GDM1 (cell line): ENCODE results near the gene STXBP4.
A peak's percentile ranks its signal among the peaks of the same experiment; 100 is the strongest.

Experiments used
- DNase-seq: peaks from one replicate; lab custom pipeline; 2025; lab: John Stamatoyannopoulos, UW

STXBP4 gene, protein sequence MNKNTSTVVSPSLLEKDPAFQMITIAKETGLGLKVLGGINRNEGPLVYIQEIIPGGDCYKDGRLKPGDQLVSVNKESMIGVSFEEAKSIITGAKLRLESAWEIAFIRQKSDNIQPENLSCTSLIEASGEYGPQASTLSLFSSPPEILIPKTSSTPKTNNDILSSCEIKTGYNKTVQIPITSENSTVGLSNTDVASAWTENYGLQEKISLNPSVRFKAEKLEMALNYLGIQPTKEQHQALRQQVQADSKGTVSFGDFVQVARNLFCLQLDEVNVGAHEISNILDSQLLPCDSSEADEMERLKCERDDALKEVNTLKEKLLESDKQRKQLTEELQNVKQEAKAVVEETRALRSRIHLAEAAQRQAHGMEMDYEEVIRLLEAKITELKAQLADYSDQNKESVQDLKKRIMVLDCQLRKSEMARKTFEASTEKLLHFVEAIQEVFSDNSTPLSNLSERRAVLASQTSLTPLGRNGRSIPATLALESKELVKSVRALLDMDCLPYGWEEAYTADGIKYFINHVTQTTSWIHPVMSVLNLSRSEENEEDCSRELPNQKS

DNA sequence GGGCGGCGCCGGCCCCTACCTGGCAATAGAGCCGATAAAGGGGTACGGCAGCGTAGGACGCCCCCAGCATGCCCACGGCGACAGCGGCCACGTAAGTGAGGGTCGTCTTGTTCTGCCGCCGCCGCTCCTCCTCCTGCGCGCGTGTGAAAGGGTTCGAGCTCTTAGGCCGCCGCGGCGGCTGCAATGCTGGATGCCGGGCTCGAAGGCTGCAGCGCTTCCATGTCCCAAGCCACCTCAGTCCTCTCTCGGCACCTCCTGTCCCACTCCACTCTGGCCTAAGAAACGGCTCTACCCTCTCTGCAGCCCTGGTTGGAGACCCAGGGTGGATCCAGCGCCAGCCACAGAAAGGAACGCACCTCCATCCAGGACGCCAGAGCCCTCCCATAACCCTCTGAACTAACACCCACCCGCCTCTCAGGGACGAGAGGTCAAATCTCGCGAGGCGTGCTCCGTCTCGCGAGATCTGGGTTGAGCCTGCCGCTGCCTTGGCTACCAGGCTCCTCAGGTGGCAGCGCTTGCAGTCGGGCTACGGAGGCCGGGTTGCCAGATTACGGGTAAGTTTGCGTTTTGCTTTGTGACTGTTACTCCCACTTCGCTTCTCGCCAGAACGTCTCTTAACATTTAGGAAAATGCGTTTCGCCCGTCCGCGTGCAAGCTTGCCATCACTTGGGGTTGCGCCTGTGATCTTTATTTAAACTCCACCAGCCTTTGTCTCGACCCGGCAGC, at the start of gene STXBP4, which contains the start of gene COX11:
Gene STXBP4 (plus strand): TSS at position 504 of the 726 bp plus-strand sequence. CDS start 17,455 bp downstream, outside the sequence.
Gene COX11 (minus strand): TSS at position 393 of the 726 bp plus-strand sequence. CDS start 8 bp downstream, at position 385.
- peak; percentile 96 for DNase-seq

DNA sequence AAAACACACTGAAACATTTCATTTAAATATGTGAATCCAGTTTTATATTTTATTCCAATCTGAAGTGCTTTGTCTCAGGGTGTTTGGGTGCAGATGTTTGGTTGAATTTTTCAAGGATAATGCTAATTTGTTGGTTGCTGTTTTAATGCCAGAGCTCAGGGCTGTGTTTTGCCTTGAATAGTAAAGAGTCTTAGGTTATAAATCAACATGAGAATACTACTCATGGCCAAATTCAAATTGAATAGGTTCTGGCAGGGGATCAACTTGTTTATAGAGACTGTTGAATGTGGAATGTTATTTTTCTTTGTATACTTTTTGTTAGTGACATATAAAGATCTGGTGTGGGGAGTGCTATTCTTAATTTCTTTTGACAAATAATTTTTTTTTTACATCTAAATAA, 49.1 kb upstream of the STXBP4 start:
- DNase-seq = no peak

GRCh38 chr17:54920819-54921218, 47.7 kb upstream of the STXBP4 start:
- DNase-seq = no peak

- DNase-seq = no peak
These were observed 44.2 kb upstream of the STXBP4 start for GRCh38 chr17:54924405-54924804.

DNA sequence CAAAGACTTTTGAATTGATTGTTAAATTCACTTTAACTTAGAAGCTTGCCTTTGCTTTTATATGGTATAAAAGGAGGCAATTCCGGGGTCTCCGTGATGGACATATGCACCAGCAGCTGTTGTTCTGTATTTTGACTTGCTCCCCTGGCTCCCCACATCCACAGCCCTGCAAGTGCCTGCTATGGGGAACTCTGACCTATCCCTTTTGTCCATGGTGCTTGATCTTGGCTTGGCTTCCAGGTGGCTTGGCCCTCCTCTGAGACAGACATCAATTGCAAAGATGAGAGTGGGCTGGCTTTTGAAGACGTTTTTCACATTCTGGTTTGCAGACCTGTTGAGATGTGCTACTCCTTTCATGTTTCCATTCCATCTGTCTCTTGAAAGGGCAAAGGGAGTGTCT, 41.0 kb upstream of the STXBP4 start:
- DNase-seq = no peak

DNA sequence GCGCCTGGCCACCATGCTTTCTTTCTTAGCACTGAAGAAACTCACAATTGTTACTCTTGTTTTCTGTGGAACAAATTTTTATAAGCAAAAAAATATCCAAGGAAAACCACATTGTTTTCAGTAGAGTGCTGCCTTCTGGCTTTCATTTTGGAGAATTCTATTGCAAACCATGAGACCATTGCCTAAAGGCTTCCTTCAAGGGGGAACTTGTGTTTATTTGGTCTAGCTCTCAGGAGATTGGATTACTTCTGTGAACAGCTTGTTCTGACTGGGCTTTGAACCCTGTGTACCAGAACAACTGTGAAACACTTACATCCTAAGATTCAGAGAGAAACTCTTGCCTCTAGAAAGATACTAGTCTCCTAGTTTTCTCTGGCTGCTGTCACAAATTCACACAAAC, 35.9 kb upstream of the STXBP4 start:
- DNase-seq = no peak

DNA sequence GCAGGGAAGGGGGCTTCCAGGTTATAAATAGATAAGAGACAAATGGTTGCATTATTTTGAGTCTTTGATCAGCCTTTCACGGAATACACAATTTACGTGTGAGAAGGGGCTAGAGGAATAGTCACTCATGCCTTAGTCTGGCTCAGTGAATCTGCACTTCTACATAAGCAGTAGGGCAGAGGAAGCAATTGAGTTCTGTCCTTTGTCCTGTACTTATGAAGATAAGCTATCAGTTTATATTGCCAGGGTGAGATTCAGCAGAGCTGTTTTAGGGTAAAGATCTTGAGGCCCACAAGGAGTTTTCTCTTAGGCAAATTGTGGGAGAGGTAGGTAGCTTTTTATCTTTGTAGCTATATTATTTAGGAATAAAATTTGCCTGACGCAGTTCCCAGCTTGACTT, 34.6 kb upstream of the STXBP4 start:
- no peak for DNase-seq

DNA sequence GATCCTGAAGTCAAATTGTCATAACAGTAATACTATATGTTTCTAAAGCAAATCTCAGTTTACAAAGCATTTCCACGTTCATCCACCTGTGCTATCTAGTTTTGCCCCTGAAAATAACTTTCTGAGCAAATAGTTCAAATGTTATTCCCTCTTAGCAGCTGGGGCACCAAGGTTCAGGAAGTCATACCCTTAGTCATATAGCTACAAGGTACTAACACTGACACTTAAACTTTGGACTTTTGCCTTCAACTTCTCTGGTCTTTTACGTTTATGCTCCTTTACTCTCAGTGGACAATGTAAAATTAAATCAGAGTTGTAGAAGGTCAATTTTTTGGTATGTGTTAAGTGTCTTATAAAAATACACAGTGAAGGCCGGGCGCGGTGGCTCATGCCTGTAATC, 33.1 kb upstream of the STXBP4 start:
- DNase-seq = no peak

GRCh38 chr17:54937018-54937417, 31.5 kb upstream of the STXBP4 start:
- DNase-seq = no peak

GRCh38 chr17:54937426-54937825, 31.1 kb upstream of the STXBP4 start:
- no peak for DNase-seq

DNA sequence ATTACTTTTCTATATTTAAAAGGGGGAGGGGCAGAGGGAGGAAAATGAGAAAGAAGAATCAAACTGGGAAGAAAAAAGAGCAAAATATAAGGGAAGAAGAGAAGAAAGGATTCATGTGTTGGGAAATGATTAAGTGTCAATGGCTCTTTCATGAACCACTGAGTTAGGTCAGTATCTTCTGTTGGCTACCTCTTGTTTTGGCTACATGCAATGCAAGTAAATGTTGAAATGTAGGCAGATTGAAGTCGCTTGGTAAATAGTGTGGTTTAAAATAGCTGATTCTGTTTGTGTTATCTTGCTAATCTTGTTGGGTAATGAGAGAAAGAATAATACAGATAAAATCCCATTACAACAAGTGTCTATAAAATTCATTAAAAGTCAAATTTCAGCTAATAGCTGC, 27.3 kb upstream of the STXBP4 start:
- no peak for DNase-seq

GRCh38 chr17:54944796-54945195, 23.8 kb upstream of the STXBP4 start:
- DNase-seq = no peak

GRCh38 chr17:54945231-54945630, 23.3 kb upstream of the STXBP4 start:
- no peak for DNase-seq

DNA sequence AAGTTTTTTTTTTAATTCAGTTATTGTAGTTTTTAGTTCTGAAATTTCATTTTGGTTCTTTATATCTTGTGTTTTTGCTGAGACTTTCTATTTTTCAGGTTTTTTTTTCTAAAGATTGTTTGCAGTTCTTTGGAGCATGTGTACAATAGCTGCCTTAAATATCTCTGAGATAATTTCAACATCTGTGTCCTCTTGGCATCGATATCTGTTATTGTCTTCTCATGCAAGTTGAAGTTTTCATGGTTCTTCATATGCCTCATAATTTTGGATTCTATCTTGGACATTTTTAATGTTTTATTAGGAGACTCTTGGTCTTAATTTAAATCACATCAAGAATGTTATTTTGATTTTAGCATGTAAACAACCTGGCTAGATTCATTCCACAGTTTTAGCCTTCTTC, 22.9 kb upstream of the STXBP4 start:
- DNase-seq = no peak

DNA sequence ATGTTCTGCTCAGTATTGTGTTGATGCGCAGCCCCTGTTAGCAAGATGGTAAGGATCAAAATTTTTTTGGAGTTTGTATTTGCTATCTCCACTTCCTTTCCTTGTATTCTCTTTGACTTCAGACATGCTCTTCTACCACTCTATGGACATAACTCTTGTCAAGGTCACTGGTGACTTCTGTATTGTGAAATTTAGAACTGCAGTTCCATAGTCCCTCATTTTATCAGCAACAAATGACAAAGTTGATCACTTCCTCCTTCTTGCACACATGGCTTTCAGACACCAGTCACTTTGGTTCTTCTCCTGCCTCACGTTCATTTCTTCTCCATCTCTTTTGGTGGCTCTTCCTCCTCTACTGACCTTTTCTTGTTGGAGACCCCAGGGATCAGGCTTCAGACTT, 21.2 kb upstream of the STXBP4 start:
- no peak for DNase-seq

DNA sequence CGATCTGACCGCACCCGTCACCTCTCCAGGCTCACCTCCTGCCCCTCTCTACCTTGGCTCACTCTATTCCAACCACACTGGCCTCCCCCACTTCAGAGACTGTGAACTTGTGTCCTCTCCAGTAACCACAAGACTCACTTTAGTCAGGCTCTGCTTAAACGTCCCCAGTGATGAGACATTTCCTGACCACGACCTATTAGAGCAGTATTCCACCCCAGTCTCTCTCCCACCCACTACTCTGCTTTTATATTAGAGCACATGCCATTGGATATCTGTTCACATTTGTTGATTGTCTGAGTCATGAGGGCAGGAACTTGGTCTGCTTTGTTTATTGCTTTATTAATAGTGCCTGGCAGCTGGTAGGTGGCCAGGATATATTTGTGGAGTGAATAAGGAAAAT, 20.2 kb upstream of the STXBP4 start:
- DNase-seq = no peak

DNA sequence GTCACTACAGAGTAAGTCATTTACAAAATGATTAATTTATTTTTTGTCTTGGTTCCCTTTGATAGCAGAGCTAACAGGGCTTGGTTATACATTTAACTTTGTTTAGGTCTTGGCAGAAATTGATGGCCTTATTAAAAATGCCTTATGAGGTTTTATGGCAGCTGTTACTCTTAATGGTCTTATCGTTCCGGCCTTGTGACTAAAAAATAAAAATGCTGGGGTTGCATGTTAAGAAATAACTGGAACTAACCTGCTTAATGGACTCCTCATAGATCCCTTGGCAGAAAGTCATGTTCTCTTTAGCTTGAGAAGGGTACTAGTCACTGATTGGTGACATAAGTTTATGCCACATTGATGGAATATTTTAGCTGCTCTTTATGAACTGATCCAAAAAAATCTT, 18.4 kb upstream of the STXBP4 start:
- no peak for DNase-seq

DNA sequence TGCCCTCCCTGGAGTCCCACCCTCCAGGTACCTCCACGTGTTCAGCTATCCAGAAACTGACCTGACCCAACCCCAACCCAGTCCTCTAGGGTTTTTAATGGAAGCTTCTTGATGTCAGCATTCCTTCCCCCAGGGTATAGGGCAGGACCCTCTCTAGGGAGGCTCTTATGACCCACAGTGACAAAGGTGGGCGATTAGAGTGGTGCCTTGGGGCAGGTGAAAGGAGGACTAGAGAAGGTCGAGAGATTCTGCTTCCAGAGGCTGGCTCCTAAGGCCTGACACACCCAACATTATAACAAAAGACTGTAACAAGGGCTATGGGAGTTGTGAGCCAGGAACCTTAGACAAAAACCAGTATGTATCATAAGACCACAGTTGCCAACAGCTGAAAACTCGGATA, 17.3 kb upstream of the STXBP4 start:
- no peak for DNase-seq

DNA sequence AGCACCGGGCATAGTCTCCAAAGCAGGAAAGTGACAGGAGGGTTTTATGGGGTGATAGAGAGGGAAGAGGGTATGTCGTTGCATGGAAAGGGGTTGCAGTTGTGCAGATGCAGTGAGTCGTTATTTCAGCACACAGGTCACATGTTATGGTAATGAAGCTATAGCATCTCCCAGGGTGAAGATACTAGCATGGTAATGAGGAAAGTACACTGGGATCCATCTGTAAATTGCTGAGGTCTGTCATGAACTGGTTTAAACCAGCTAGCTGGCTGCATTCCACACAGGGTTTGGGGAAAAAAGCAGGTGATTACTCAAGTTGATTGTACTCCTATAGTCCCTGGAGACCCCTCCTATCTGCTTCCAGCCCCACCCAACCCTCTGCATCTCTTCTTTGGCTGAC, 11.8 kb upstream of the STXBP4 start:
- DNase-seq = no peak

DNA sequence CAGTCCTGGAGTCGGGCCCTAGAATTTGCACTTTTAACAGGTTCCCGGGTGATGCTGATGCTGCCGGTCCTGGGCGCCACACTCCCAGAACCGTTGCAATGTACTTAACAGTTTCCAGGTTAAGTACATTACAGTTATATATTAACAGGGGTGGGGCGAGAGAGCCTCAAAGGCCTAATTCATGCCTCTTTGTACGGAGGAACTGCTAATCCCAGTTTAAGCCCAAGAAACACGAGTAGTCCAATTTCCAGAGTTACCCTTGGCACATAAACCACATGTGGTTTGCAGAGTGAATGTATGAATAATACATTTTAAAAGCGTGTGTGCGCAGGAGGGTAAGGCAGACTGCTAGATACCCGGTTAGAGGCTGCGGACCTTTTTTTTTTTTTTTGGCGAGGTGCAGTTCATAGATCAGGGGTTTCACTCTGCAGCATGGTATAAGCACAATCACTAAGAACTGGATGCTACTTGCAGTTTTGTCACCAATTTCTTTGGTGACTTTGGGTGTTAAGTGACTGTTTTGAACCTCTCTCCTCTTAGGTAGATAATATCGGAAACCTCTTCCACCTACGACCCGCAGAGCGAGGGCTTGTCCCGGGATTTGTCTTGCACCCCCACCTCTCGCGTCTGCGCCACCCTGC, 824 bp upstream of the STXBP4 start:
- no peak for DNase-seq

DNA sequence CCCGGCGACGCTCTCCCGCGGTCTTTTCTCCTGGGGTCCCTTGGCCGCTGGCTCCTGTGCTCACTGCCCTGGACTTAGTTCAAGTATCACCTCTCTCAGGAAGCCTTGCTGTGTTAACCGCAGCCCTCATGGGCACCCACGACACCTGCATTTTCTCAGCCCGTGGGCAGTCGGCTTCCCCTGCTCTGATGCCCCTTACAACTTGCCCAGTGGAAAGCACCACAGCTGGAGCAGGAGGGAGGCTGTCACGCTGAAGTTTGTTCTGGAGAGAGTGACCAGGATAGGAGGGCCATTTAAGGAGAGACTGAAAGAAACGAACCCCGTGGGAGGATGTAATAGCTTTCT, 395 bp downstream of the STXBP4 start:
- no peak for DNase-seq

DNA sequence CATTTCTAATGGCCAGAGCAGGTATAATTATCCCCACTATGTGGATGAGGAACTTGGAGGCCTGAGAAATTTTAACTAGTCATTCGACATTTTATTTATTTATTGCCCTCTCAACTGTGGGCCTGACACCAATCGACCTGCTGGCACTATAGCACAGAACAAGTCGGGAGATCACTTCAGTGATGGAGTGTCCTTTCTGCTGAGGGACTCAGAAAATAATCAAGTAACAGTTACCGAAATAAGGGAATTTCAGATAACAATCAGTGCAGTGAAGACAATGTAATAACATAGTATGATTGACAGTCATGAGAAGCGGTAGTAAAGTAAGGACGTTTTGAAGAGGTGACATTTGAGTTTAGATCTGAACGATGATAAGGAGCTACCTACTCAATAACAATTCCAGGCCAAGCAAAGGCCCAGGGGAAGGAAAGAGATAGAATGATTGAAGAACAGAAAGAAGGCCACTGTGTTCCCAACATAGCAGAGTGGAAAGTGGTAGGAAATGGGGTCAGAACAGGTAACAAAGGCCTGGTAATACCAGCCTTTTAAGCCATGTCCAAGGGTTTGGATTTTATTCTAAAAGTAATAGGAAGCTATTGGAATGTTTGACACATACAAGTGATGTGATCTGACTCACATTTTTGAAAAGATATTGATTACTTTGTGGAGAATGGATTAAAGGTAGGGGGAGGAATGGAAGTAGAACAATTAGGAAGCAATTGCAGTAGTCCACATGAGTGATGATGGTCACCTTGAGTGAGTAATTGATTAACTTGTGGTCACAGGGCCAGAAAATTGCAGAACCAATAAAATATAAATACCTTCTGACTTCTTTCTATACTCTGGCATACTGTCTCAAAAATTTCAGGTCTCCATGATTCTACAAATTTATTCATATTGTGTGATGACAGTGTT, 1.4 kb downstream of the STXBP4 start:
- no peak for DNase-seq
